Activated T-cell treated with anti-CD3 and anti-CD28 coated beads, Interleukin-2, amount 50 U/mL, for 4 hours (primary cell): ENCODE data around the gene GLB1L3. TPM values are rescaled to one million over a fixed set of nuclear protein-coding genes. Genes with fewer than 3 reads are reported as not detected.

Experiments used
- ATAC-seq, 2 donors: fragments of 200-7000 bp; cut with Tn5 transposase; one replicate each; pipeline ENCODE4 v1.10.0; 2021
- DNase-seq: peaks from one replicate; pipeline ENCODE4 v3.0.0-alpha.2; 2020
- H3K27me3 Mint-ChIP-seq: one replicate; pipeline ENCODE4 v1.8.0; 2021; ENCODE audit warnings: low read depth, mixed read lengths
- H3K36me3 Mint-ChIP-seq: one replicate; pipeline ENCODE4 v1.8.0; 2022; ENCODE audit warnings: mixed read lengths; ENCODE audit not compliant: insufficient read depth
- H3K4me1 Mint-ChIP-seq: one replicate; pipeline ENCODE4 v1.8.0; 2021; ENCODE audit warnings: low read depth, mixed read lengths
- H3K4me3 Mint-ChIP-seq: one replicate; pipeline ENCODE4 v1.8.0; 2021; ENCODE audit warnings: mild to moderate bottlenecking, moderate library complexity, mixed read lengths
- H3K9me3 Mint-ChIP-seq: one replicate; pipeline ENCODE4 v1.8.0; 2021; ENCODE audit warnings: mixed read lengths
- total RNA-seq, 3 donors: library from RNA; stranded (reverse); gene quantifications; one replicate each; pipeline ENCODE4 v1.2.1, GENCODE V29; 2021

Gene GLB1L3, protein sequence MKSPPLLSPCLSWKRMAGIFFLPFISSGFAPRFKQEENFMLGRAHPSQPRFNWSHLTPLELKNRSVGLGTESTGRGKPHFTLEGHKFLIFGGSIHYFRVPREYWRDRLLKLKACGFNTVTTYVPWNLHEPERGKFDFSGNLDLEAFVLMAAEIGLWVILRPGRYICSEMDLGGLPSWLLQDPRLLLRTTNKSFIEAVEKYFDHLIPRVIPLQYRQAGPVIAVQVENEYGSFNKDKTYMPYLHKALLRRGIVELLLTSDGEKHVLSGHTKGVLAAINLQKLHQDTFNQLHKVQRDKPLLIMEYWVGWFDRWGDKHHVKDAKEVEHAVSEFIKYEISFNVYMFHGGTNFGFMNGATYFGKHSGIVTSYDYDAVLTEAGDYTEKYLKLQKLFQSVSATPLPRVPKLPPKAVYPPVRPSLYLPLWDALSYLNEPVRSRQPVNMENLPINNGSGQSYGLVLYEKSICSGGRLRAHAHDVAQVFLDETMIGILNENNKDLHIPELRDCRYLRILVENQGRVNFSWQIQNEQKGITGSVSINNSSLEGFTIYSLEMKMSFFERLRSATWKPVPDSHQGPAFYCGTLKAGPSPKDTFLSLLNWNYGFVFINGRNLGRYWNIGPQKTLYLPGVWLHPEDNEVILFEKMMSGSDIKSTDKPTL
- total RNA-seq: 1 to 10 TPM; 2.2 to 2.9 (median 2.5) TPM

DNA sequence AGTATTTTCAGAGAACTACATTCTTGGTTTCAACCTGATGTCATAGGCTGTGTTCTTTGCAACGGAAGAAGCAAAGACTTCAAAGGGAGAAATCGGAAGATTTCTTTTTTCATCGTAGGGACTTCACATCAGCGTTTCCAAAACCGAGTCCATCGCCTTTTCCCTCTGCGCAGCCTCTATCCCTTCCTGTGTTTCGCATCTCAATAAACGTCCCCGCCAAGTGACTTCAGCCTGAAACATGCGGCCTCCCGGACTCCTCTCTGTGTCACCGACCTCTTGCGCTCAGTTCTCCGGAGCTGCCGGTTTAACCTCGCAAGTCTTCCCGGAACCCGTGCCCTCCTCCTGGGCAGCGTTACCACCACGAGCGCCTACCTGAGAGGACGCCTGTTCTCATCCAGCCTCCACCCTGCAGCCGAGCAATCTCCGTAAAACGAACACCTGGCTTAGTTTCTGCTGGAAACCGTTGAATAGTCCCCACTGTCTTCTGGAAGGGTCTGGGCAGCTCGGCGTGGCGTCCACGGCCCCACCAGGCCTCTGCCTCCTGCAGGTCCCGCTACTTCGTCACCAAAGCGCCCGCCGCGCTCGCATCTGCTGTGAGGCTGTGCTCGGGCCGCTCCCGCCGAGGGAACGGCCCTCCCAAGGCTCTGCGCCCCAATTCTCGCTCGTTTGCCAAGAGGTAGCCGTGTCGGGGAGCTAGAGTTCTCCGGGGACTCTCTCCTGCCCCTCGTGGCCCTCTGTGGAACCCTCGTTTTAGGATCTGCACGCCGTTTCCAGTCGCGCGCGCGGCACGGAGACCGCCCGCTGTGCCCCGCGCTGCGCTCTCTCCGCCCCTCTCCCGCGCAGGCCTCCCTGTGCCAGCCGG lies at the start of gene GLB1L3:
Gene GLB1L3, plus strand, starts transcription at position 846 of the 862 bp plus-strand sequence. CDS start 362 bp downstream, outside the sequence.
- peaks cover 38% of the 10 kb centered on the region for H3K4me1 Mint-ChIP-seq

DNA sequence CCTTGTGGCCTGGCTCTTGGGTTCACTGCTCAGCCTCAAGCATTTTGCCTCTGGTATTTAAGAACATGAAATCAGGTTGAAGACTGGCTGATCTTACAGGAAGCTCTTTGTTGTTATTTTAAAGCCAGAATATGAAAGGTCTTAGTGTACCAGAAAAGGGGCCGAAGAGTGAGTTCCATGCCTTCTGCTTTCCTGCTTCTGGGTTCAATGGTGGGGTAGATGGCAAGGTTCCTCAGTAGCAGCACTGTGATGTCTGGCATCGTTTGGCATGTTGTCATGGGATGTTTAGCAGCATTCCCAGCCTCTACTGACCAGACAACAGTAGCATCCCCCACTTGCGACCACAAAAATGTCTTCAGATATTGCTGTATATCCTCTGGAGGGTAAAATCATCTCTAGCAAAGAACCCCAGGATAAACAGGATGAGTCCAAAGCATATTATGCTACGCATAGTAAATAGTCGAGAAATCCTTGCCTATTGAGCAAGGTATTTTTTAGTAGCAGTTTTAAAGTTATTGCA lies 49.3 kb upstream of the GLB1L3 start:
- Mint-ChIP-seq H3K9me3 (no peaks in the 10 kb centered on the region), H3K27me3 (no peaks in the 10 kb centered on the region), H3K36me3 (peaks cover 6% of the 10 kb centered on the region), H3K4me3 (peak overlapping the region; percentile 30), H3K4me1 (peaks cover 77% of the 10 kb centered on the region)
- DNase-seq (no peak), ATAC-seq (no peak)

More for the DNA sequence above, at the start of gene GLB1L3:
- ATAC-seq: peak; percentile 92 to 93
- Mint-ChIP-seq H3K36me3 (peaks cover 2% of the 10 kb centered on the region), H3K27me3 (peaks cover 11% of the 10 kb centered on the region), H3K9me3 (no peaks in the 10 kb centered on the region), H3K4me3 (peak within 1 kb of the TSS; percentile 93)
- peak; percentile 75 for DNase-seq

DNA sequence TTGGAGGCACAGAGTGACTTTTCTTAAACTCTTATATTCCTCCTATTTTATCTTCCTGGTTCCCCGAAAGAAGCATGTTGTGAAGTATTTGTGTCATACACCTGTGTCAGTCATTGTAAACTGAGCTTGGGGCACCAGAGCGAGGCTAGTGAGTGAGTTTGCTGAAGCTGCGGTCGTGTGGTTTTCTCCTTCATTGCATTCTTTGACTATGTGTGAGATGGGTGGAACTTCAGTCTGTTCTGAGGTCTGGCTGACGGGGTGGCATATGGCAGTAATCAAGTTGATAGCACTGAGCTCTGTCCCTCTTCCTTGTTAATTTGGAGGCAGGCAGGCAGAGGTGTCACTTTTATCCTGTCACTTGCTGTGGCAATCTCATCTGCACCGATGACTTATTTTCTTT lies 47.6 kb upstream of the GLB1L3 start:
- Mint-ChIP-seq H3K36me3 (peaks cover 6% of the 10 kb centered on the region), H3K4me3 (no peak overlapping the region), H3K27me3 (no peaks in the 10 kb centered on the region), H3K4me1 (peaks cover 73% of the 10 kb centered on the region), H3K9me3 (no peaks in the 10 kb centered on the region)
- DNase-seq: peak; percentile 18
- ATAC-seq: peak in 1 of 2 donors; percentile 8

DNA sequence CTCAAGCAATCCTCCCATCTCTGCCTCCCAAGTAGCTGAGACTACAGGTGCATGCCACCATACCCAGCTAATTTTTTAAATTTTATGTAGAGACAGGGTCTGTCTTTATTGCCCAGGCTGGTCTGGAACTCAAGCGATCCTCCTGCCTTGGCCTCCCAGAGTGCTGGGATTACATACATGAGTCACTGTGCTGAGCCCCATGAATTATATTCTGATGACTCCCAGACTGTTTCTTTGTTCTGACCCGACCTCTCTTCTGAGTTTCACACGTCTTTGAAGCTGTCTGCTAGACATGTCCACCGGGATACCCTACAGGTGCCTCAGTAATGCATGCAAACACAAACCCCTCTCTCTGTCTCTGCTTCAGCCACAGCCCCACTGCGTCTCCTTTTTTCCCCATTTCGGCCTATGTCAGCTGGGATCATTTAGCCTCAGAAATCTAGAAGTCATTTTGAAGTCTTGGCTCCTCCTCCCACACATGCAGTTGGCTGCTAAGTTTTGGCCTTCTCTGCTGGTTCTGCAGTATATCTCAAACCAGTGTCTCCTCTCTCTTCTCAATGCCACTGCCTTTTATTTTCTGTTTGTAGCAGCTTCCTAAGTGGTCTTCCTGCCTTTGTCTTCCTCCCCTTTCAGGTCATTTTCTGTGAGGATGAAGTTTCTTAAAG lies 46.9 kb upstream of the GLB1L3 start:
- Mint-ChIP-seq H3K4me1 (peaks cover 73% of the 10 kb centered on the region), H3K4me3 (no peak overlapping the region), H3K27me3 (no peaks in the 10 kb centered on the region), H3K9me3 (no peaks in the 10 kb centered on the region), H3K36me3 (peaks cover 6% of the 10 kb centered on the region)
- DNase-seq (no peak), ATAC-seq (no peak)

DNA sequence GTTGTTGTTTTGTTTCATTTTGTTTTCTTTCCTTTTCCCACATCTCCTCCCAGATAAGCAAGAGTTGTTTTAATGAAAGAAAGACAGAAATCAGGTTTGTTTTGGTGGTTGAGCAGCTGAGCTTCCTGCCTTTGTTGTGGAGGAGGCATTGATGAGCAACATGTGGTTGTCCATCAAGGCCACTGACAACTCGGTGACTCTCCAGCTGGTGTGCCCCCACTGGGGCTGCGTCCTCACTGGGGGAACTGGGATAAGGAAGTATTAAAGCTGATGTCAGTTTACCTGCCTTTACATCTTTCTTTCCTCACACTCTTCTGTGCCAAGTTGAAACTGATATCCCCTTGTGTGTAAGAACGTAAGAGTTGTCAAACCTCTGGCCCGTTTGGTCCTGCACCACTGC lies 45.8 kb upstream of the GLB1L3 start:
- H3K9me3 Mint-ChIP-seq: no peaks in the 10 kb centered on the region
- no peak overlapping the region for H3K4me3 Mint-ChIP-seq
- peaks cover 71% of the 10 kb centered on the region for H3K4me1 Mint-ChIP-seq
- no peak for DNase-seq
- H3K36me3 Mint-ChIP-seq: peaks cover 12% of the 10 kb centered on the region
- H3K27me3 Mint-ChIP-seq: no peaks in the 10 kb centered on the region
- no peak for ATAC-seq

DNA sequence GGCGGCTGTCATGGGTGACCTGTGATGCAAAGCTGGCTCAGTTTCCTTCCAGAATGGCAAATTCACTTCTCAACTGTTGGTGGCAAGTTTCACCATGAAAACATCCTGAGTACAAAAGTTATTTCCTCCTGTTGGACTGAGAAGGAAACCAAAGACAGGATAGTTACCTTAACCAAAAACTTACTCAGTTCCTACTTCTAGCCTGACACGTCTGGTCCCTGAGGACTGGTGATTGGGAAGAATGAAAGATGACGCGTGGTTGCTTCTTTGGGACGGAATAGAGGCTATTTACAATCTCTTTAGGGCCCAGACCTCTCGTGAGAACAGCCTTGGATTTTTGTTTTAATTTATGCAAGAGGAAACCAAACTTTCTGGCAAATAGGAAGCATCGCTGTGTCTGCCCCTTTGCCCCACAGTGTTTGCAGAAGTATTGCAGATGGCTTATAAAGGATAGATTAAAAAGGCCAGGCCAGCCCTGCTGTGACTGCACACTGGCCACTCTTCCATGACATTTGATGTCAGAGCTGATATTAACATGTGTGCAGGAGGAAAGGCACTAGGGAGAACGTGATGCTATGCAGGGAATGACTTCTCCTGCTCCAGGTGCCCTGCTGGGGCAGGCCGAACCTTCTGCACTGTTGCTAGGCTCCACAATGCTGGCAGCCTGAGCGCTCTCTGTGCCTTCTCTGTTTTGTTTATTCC lies 44.1 kb upstream of the GLB1L3 start:
- H3K9me3 Mint-ChIP-seq: no peaks in the 10 kb centered on the region
- peaks cover 18% of the 10 kb centered on the region for H3K36me3 Mint-ChIP-seq
- no peaks in the 10 kb centered on the region for H3K27me3 Mint-ChIP-seq
- peaks cover 54% of the 10 kb centered on the region for H3K4me1 Mint-ChIP-seq
- DNase-seq (no peak), ATAC-seq (no peak)
- no peak overlapping the region for H3K4me3 Mint-ChIP-seq

DNA sequence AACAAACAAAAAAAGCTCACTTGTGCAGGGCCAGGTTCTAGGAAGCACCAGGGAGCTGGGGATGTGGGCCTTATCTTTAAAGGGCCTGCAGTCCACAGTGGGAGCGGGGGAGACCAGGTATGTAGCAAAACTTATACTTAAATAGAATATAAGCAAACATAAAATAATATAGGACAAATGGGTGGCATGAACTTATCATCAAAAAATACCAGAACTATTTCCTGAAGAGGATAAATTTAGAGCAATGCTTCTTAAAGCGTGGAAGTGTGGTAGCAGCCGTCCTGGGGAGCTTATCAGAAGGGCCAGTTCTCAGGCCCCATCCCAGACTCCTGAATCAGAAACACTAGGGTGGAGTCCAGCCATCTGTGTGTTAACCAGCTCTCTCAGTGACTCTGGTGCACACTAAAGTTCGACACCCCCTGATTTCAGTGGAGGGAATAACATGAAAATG lies 42.4 kb upstream of the GLB1L3 start:
- no peak for ATAC-seq
- Mint-ChIP-seq H3K27me3 (no peaks in the 10 kb centered on the region), H3K9me3 (no peaks in the 10 kb centered on the region), H3K4me1 (peaks cover 37% of the 10 kb centered on the region), H3K36me3 (peaks cover 29% of the 10 kb centered on the region), H3K4me3 (no peak overlapping the region)
- DNase-seq: no peak

DNA sequence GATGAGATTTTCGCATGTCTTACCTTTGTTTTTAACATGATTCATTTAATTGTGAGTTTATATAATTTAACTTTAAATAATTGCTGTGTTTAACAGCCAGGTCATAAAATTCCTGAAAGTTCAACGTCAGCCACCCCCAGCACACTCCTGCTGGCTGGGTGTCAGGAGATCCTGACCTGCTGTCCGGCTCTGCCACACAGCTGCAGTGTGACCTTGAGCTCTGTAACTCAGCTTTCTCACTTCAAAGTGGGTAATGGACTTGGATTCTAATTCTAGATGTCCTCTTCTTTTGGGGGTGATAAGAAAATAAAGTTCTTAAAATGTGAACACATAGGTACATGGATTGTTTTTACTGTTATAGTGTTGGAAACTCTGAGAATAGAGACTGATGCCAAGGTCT lies 40.8 kb upstream of the GLB1L3 start:
- ATAC-seq (no peak), DNase-seq (no peak)
- no peaks in the 10 kb centered on the region for H3K9me3 Mint-ChIP-seq
- no peaks in the 10 kb centered on the region for H3K27me3 Mint-ChIP-seq
- no peak overlapping the region for H3K4me3 Mint-ChIP-seq
- H3K36me3 Mint-ChIP-seq: peaks cover 38% of the 10 kb centered on the region
- peaks cover 21% of the 10 kb centered on the region for H3K4me1 Mint-ChIP-seq

DNA sequence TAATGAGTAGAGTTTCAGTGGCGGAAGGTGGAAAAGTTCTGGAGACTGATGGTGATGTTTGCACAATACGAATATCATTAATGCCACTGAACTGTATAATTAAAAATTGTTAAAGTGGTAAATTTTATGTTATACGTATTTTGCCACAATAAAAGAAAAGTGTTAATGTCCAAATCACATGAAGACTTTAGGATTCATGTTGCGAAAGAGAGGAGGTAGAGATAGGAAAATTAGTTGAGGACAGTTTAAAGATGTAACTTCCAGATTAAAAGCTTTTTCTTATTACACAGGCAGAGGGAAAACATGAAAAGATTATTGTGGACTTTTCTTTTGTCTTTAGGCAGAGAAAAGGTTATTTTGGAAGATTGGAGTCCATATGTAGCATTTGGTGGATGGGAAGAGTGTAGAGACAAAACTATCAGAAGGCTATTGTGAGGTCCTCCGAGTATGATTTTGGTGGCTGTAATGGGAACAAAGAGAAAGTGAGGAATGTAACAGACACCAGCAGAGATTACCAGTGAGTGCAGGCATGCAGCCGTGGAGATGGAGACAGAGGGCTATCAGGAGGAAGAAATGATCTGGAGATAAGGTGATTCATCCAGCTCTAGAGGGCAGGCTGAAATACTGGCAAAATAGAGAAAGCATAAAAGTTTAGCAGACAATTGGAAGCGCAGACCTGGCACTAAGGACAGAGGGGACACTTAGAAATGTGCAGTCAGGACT lies 39.2 kb upstream of the GLB1L3 start:
- ATAC-seq (no peak), DNase-seq (no peak)
- Mint-ChIP-seq H3K4me3 (no peak overlapping the region), H3K4me1 (peaks cover 9% of the 10 kb centered on the region), H3K36me3 (peaks cover 36% of the 10 kb centered on the region), H3K9me3 (no peaks in the 10 kb centered on the region), H3K27me3 (no peaks in the 10 kb centered on the region)

DNA sequence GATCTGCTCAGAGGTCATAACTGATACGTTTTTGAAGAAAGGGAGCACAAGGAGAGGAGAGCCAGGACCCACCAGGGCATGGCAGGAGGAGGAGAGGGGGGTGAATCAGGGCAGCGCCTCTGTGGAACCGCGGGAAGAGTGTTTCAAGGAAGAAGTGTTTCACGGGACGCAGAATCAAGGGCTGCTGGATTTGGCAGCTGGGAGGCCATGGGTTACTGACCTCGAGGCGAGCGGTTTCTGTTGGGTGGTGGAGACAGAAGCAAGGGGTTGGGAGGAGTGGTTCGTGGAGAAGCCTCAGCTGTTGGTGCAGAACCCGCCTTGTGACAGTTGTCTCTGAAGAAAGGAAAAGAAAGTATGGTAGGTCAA lies 38.6 kb upstream of the GLB1L3 start:
- H3K9me3 Mint-ChIP-seq: no peaks in the 10 kb centered on the region
- H3K36me3 Mint-ChIP-seq: peaks cover 39% of the 10 kb centered on the region
- H3K4me3 Mint-ChIP-seq: no peak overlapping the region
- DNase-seq (no peak), ATAC-seq (no peak)
- H3K4me1 Mint-ChIP-seq: peaks cover 4% of the 10 kb centered on the region
- no peaks in the 10 kb centered on the region for H3K27me3 Mint-ChIP-seq

DNA sequence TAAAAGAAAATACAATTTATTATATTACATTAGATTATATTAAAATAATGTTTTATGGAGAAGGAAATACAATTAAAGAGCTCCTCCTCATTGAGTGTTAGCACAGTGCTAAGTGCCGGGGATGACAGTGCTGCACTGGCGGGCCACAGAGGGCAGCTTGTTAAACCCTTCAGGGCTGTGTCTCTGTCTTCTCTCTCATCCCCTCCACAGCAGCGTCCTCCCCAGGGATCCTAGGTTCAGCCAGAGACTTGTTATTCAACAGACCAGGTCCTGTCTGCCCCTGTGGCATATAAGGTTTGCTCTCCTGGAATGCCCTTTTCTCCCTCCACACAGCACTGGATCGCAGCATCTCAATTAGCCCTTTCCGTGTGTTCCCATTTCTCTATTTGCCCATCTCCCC lies 37.2 kb upstream of the GLB1L3 start:
- DNase-seq (no peak), ATAC-seq (no peak)
- Mint-ChIP-seq H3K4me3 (no peak overlapping the region), H3K27me3 (no peaks in the 10 kb centered on the region), H3K36me3 (peaks cover 42% of the 10 kb centered on the region), H3K4me1 (no peaks in the 10 kb centered on the region), H3K9me3 (no peaks in the 10 kb centered on the region)

DNA sequence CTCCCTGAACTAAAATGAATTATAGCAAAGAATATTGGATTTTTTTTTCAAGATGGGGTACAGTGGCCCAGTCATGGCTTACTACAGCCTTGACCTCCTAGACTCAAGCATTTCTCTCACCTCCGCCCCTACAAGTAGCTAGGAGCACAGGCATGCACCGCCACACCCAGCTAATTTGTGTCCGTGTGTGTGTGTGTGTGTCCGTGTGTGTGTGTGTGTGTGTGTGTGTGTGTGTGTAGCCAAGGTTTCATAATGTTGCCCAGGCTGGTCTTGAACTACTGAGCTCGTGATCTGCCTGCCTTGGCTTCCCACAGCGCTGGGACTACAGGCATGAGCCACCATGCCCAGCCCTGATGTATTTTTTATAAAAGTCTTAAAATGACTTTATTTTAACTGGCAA lies 35.6 kb upstream of the GLB1L3 start:
- no peaks in the 10 kb centered on the region for H3K27me3 Mint-ChIP-seq
- no peak overlapping the region for H3K4me3 Mint-ChIP-seq
- no peaks in the 10 kb centered on the region for H3K9me3 Mint-ChIP-seq
- DNase-seq: no peak
- H3K4me1 Mint-ChIP-seq: no peaks in the 10 kb centered on the region
- H3K36me3 Mint-ChIP-seq: peaks cover 44% of the 10 kb centered on the region
- no peak for ATAC-seq

DNA sequence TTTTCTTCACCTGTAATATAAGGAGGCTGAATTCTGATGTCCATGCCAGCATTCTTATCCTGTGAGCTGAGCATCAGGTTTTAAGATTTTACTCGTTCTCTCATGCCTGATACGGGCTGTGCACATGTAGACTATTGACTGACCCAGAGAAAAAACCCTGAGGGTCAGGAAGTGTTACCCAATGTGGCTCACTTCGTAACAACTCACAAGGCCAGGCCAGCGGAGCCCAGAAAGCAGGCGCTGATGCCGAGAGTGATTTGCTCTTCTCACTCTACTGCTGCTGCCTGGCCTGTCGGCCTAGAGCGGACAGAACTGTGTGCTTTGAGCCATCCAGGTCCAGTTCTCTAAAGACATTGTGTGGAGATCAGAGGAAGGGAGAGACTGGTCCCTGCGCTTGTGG lies 33.8 kb upstream of the GLB1L3 start:
- Mint-ChIP-seq H3K27me3 (no peaks in the 10 kb centered on the region), H3K4me3 (no peak overlapping the region), H3K4me1 (no peaks in the 10 kb centered on the region), H3K36me3 (peaks cover 44% of the 10 kb centered on the region), H3K9me3 (no peaks in the 10 kb centered on the region)
- no peak for DNase-seq
- ATAC-seq: no peak
